22Rv1 (cell line): Measurements from ENCODE around the gene RPS19BP1.

Experiments used
- CTCF ChIP-seq: fragments of 450-650 bp; IDR thresholded peaks from 2 replicates; pipeline ENCODE4 v1.5.1; 2017; ENCODE audit warnings: mild to moderate bottlenecking
- ZFX ChIP-seq: fragments of 450-650 bp; IDR thresholded peaks from 2 replicates; pipeline ENCODE4 v1.6.1; 2017; ENCODE audit warnings: antibody characterized with exemption, borderline replicate concordance

- no peak for TF ChIP-seq CTCF
- no peak for TF ChIP-seq ZFX
Measured at GRCh38 chr22:39481054-39481453, 51.5 kb downstream of the RPS19BP1 start.
